ENCODE results near the gene CYP2F1. TPM values are rescaled to one million over a fixed set of nuclear protein-coding genes. Genes with fewer than 3 reads are reported as not detected.
"Not testable (repeated sequence)": the region's sequence is repeated elsewhere in the genome, so short reads cannot be mapped to it uniquely, and the experiment has no call there.

Gene CYP2F1
- total RNA-seq, 1 donor from 2014 or later = not detected

GRCh38 chr19:41098762-41099161, 15.5 kb upstream of the CYP2F1 start:
- no peak for DNase-seq (ENCODE audit: low spot score)
- H3K27ac Mint-ChIP-seq (ENCODE audit: unreplicated experiment) = no peak overlapping the region
- H3K4me3 Mint-ChIP-seq (ENCODE audit: unreplicated experiment) = no peak overlapping the region
- peaks cover 14% of the 10 kb centered on the region for H3K9me3 Mint-ChIP-seq (ENCODE audit: low read depth)
- H3K36me3 Mint-ChIP-seq (ENCODE audit: low read depth) = no peaks in the 10 kb centered on the region
- peaks cover 22% of the 10 kb centered on the region for H3K27me3 Mint-ChIP-seq (ENCODE audit: low read depth)
- no peaks in the 10 kb centered on the region for H3K4me1 Mint-ChIP-seq (ENCODE audit: low read depth)
- no peak for TF ChIP-seq CTCF (IDR thresholded peaks at IDR 0.05)

DNA sequence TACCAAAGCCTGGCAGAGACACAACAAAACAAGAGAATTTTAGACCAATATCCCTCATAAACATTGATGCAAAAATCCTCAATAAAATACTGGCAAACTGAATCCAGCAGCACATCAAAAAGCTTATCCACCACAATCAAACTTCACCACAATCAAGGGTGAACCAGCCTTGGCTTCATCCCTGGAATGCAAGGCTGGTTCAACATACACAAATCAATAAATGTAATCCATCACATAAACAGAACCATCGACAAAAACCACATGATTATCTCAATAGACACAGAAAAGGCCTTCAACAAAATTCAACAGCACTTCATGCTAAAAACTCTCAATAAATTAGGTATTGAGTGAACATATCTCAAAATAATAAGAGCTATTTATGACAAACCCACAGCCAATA, 12.0 kb upstream of the CYP2F1 start:
- not testable (repeated sequence) for DNase-seq (ENCODE audit: low spot score); H3K27ac Mint-ChIP-seq (ENCODE audit: unreplicated experiment); H3K36me3 Mint-ChIP-seq (ENCODE audit: low read depth); H3K4me3 Mint-ChIP-seq (ENCODE audit: unreplicated experiment); H3K4me1 Mint-ChIP-seq (ENCODE audit: low read depth)
- Mint-ChIP-seq H3K9me3 (ENCODE audit: low read depth) (peaks cover 21% of the 10 kb centered on the region), H3K27me3 (ENCODE audit: low read depth) (peaks cover 10% of the 10 kb centered on the region)

GRCh38 chr19:41106177-41106576, 8.1 kb upstream of the CYP2F1 start:
- no peak for TF ChIP-seq CTCF (IDR thresholded peaks at IDR 0.05)
- Mint-ChIP-seq H3K27me3 (ENCODE audit: low read depth) (peaks cover 3% of the 10 kb centered on the region), H3K27ac (ENCODE audit: unreplicated experiment) (no peak overlapping the region), H3K4me3 (ENCODE audit: unreplicated experiment) (no peak overlapping the region), H3K4me1 (ENCODE audit: low read depth) (no peaks in the 10 kb centered on the region), H3K36me3 (ENCODE audit: low read depth) (no peaks in the 10 kb centered on the region), H3K9me3 (ENCODE audit: low read depth) (peaks cover 13% of the 10 kb centered on the region)
- DNase-seq (ENCODE audit: low spot score) = no peak

GRCh38 chr19:41111296-41111695, 2.9 kb upstream of the CYP2F1 start:
- Mint-ChIP-seq H3K4me3 (ENCODE audit: unreplicated experiment) (no peak overlapping the region), H3K27me3 (ENCODE audit: low read depth) (peaks cover 22% of the 10 kb centered on the region), H3K4me1 (ENCODE audit: low read depth) (no peaks in the 10 kb centered on the region), H3K9me3 (ENCODE audit: low read depth) (no peaks in the 10 kb centered on the region), H3K36me3 (ENCODE audit: low read depth) (no peaks in the 10 kb centered on the region), H3K27ac (ENCODE audit: unreplicated experiment) (no peak overlapping the region)
- no peak for TF ChIP-seq CTCF (IDR thresholded peaks at IDR 0.05)
- no peak for DNase-seq (ENCODE audit: low spot score)

GRCh38 chr19:41111750-41112295, 2.4 kb upstream of the CYP2F1 start:
- Mint-ChIP-seq H3K27me3 (ENCODE audit: low read depth) (peaks cover 25% of the 10 kb centered on the region), H3K4me1 (ENCODE audit: low read depth) (no peaks in the 10 kb centered on the region), H3K9me3 (ENCODE audit: low read depth) (no peaks in the 10 kb centered on the region), H3K36me3 (ENCODE audit: low read depth) (no peaks in the 10 kb centered on the region), H3K27ac (ENCODE audit: unreplicated experiment) (no peak overlapping the region), H3K4me3 (ENCODE audit: unreplicated experiment) (no peak overlapping the region)
- TF ChIP-seq CTCF (IDR thresholded peaks at IDR 0.05) = no peak
- no peak for DNase-seq (ENCODE audit: low spot score)

DNA sequence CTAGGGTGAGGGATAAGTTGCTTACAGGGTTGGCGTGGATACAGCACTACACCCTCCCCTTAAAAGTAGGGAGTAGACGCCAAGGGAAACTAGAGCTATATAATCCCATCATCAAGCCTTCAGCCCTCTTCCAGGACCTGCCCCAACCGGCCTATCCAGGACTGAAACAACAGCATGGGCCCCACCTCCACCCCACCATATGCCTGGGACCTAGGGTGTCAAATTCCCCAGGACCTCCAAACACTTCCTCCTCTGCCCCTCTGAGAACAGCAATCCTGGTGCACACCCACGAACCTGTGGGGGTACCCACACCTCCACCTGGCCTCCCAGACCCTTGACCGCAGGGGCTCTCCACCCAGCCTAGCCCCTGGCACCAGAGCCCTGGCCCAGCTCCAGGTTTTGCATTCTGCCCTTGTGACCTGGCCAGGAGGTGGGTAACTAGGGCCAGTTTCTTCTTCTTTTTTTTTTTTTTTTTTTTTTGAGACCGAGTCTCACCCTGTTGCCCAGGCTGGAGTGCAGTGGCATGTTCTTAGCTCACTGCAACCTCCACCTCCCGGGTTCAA, 1.4 kb upstream of the CYP2F1 start:
- no peak overlapping the region for H3K27ac Mint-ChIP-seq (ENCODE audit: unreplicated experiment)
- H3K36me3 Mint-ChIP-seq (ENCODE audit: low read depth) = no peaks in the 10 kb centered on the region
- no peak for DNase-seq (ENCODE audit: low spot score)
- no peaks in the 10 kb centered on the region for H3K9me3 Mint-ChIP-seq (ENCODE audit: low read depth)
- TF ChIP-seq CTCF (IDR thresholded peaks at IDR 0.05) = no peak
- no peak overlapping the region for H3K4me3 Mint-ChIP-seq (ENCODE audit: unreplicated experiment)
- no peaks in the 10 kb centered on the region for H3K4me1 Mint-ChIP-seq (ENCODE audit: low read depth)
- H3K27me3 Mint-ChIP-seq (ENCODE audit: low read depth) = peaks cover 29% of the 10 kb centered on the region

All from chondrocyte (in vitro differentiated cells).